Parathyroid adenoma (tissue), 2 donors: ENCODE results near the gene PROM1.

Experiments used
- H2AFZ ChIP-seq: fragments of 300-600 bp; sonication (generic); one replicate; pipeline ENCODE4 v1.7.0; 2017; ENCODE audit warnings: antibody characterized with exemption, mild to moderate bottlenecking
- H3K27ac ChIP-seq: fragments of 300-600 bp; sonication (generic); one replicate; pipeline ENCODE4 v1.7.0; 2017
- H3K27me3 ChIP-seq: fragments of 300-600 bp; sonication (generic); one replicate; pipeline ENCODE4 v1.7.0; 2017; ENCODE audit warnings: low read length; ENCODE audit not compliant: control insufficient read depth, insufficient read depth
- H3K36me3 ChIP-seq: fragments of 300-600 bp; sonication (generic); one replicate; pipeline ENCODE4 v1.7.0; 2017; ENCODE audit warnings: low read length; ENCODE audit not compliant: control insufficient read depth, insufficient read depth
- H3K4me1 ChIP-seq: fragments of 300-600 bp; sonication (generic); one replicate; pipeline ENCODE4 v1.7.0; 2017; ENCODE audit warnings: control low read depth
- H3K4me2 ChIP-seq: fragments of 300-600 bp; sonication (generic); one replicate; pipeline ENCODE4 v1.7.0; 2017; ENCODE audit warnings: low read length
- H3K4me3 ChIP-seq: fragments of 300-600 bp; sonication (generic); one replicate; pipeline ENCODE4 v1.7.0; 2017; ENCODE audit warnings: low read depth, low read length
- H3K79me2 ChIP-seq: fragments of 300-600 bp; sonication (generic); one replicate; pipeline ENCODE4 v1.7.0; 2017; ENCODE audit warnings: control low read depth
- H3K9ac ChIP-seq: fragments of 300-600 bp; sonication (generic); one replicate; pipeline ENCODE4 v1.7.0; 2017; ENCODE audit warnings: mild to moderate bottlenecking
- H3K9me3 ChIP-seq: fragments of 300-600 bp; sonication (generic); one replicate; pipeline ENCODE4 v1.7.0; 2017; ENCODE audit warnings: low read length; ENCODE audit not compliant: control insufficient read depth
- CTCF ChIP-seq: fragments of 300-600 bp; sonication (generic); IDR thresholded peaks from one replicate; pipeline ENCODE4 v1.7.0; 2017; ENCODE audit warnings: antibody characterized with exemption, mild to moderate bottlenecking
- donor health status: primary hyperparathyroidism.

PROM1 gene

GRCh38 chr4:15947684-15948083, 136.1 kb downstream of the PROM1 start:
- Histone ChIP-seq H3K9ac (no peak overlapping the region), H3K27ac (no peak overlapping the region), H3K9me3 (no peaks in the 10 kb centered on the region), H3K36me3 (no peaks in the 10 kb centered on the region), H3K79me2 (no peaks in the 10 kb centered on the region), H2AFZ (no peak overlapping the region), H3K4me2 (no peak overlapping the region), H3K4me1 (no peaks in the 10 kb centered on the region), H3K4me3 (no peak overlapping the region), H3K27me3 (no peaks in the 10 kb centered on the region)
- no peak for TF ChIP-seq CTCF

GRCh38 chr4:15945516-15945915, 138.3 kb downstream of the PROM1 start:
- TF ChIP-seq CTCF, result no peak
- Histone ChIP-seq H3K27me3 (no peaks in the 10 kb centered on the region), H3K36me3 (no peaks in the 10 kb centered on the region), H2AFZ (no peak overlapping the region), H3K27ac (no peak overlapping the region), H3K4me2 (no peak overlapping the region), H3K4me1 (no peaks in the 10 kb centered on the region), H3K9ac (no peak overlapping the region), H3K79me2 (no peaks in the 10 kb centered on the region), H3K9me3 (no peaks in the 10 kb centered on the region), H3K4me3 (no peak overlapping the region)

- Histone ChIP-seq H3K79me2 (no peaks in the 10 kb centered on the region), H3K4me2 (no peak overlapping the region), H2AFZ (no peak overlapping the region), H3K4me1 (no peaks in the 10 kb centered on the region), H3K4me3 (no peak overlapping the region), H3K9me3 (no peaks in the 10 kb centered on the region), H3K27me3 (no peaks in the 10 kb centered on the region), H3K27ac (no peak overlapping the region), H3K9ac (no peak overlapping the region), H3K36me3 (no peaks in the 10 kb centered on the region)
- no peak for TF ChIP-seq CTCF
These were observed 138.9 kb downstream of the PROM1 start for GRCh38 chr4:15944895-15945294.

GRCh38 chr4:15942283-15942682, 141.5 kb downstream of the PROM1 start:
- Histone ChIP-seq H3K79me2 (no peaks in the 10 kb centered on the region), H2AFZ (no peak overlapping the region), H3K4me2 (no peak overlapping the region), H3K27me3 (no peaks in the 10 kb centered on the region), H3K9ac (no peak overlapping the region), H3K4me3 (no peak overlapping the region), H3K9me3 (no peaks in the 10 kb centered on the region), H3K27ac (no peak overlapping the region), H3K4me1 (no peaks in the 10 kb centered on the region), H3K36me3 (no peaks in the 10 kb centered on the region)
- TF ChIP-seq CTCF, result no peak

- H3K4me3 ChIP-seq, result no peak within 1 kb of the TSS
- no peak within 1 kb of the TSS for H3K4me2 ChIP-seq
- H3K27me3 ChIP-seq, result no peaks in the 10 kb centered on the region
- no peaks in the 10 kb centered on the region for H3K4me1 ChIP-seq
- H3K9ac ChIP-seq, result no peak within 1 kb of the TSS
- H3K27ac ChIP-seq, result no peak within 1 kb of the TSS
- no peak for TF ChIP-seq CTCF
- H3K9me3 ChIP-seq, result no peaks in the 10 kb centered on the region
- H3K36me3 ChIP-seq, result no peaks in the 10 kb centered on the region
- H2AFZ ChIP-seq, result no peak within 1 kb of the TSS
- no peaks in the 10 kb centered on the region for H3K79me2 ChIP-seq
These were observed 145.2 kb downstream of the PROM1 start, which contains the start of gene FGFBP1 for GRCh38 chr4:15938640-15939039. FGFBP1 (minus strand) TSS chr4:15938740; CDS start chr4:15936632, 2,108 bp downstream.
